G401 (cell line): ENCODE data around the gene ATRNL1. TPM values are rescaled to one million over a fixed set of nuclear protein-coding genes. Genes with fewer than 3 reads are reported as not detected.
"Not testable (repeated sequence)": the region's sequence is repeated elsewhere in the genome, so short reads cannot be mapped to it uniquely, and the experiment has no call there.

Experiments
- DNase-seq: peaks from one replicate; pipeline ENCODE4 v3.0.0-alpha.2; 2015; ENCODE audit warnings: low spot score
- in situ Hi-C: cut with HindIII; loops from 2 replicates; pipeline ENCODE4 v1.10.0; 2016; ENCODE audit warnings: low sequenced_read_pairs, mixed read lengths
- total RNA-seq: library from RNA; depleted of rRNA; stranded (reverse); fragments of >200 nt; shearing (Covaris generic); gene quantifications from 2 replicates; pipeline ENCODE4 v1.2.3, GENCODE V29; 2014

The ATRNL1 gene
- total RNA-seq, 1 experiment from 2014 or later, result 0.44 TPM

- DNase-seq, result peak; percentile 7
- in situ Hi-C loops, result no loop called here
Observed at GRCh38 chr10:115171392-115171960, 78.3 kb downstream of the ATRNL1 start.

GRCh38 chr10:115173915-115174443 lies 80.8 kb downstream of the ATRNL1 start:
- DNase-seq, result no peak
- in situ Hi-C loops, result no loop called here

- in situ Hi-C loops, DNase-seq: not testable (repeated sequence)
Observed at GRCh38 chr10:115207276-115207675, 114.1 kb downstream of the ATRNL1 start.

- in situ Hi-C loops, result no loop called here
Observed at GRCh38 chr10:115209133-115209532, 116.0 kb downstream of the ATRNL1 start.

GRCh38 chr10:115214829-115215228 lies 121.7 kb downstream of the ATRNL1 start:
- in situ Hi-C loops, result no loop called here
- DNase-seq, result no peak

More at GRCh38 chr10:115209133-115209532, 116.0 kb downstream of the ATRNL1 start:
- DNase-seq, result no peak

GRCh38 chr10:115219203-115219602 lies 126.0 kb downstream of the ATRNL1 start:
- in situ Hi-C loops, result no loop called here
- DNase-seq, result no peak

GRCh38 chr10:115222039-115222438 lies 128.9 kb downstream of the ATRNL1 start:
- DNase-seq, result no peak
- in situ Hi-C loops, result no loop called here

- in situ Hi-C loops, result no loop called here
Observed at GRCh38 chr10:115239761-115240160, 146.6 kb downstream of the ATRNL1 start.

GRCh38 chr10:115250784-115251183 lies 157.6 kb downstream of the ATRNL1 start:
- in situ Hi-C loops, result no loop called here

More at GRCh38 chr10:115239761-115240160, 146.6 kb downstream of the ATRNL1 start:
- no peak for DNase-seq

GRCh38 chr10:115253765-115254164 lies 160.6 kb downstream of the ATRNL1 start:
- in situ Hi-C loops, result not testable (repeated sequence)

More at GRCh38 chr10:115250784-115251183, 157.6 kb downstream of the ATRNL1 start:
- DNase-seq, result no peak

GRCh38 chr10:115272482-115272881 lies 179.3 kb downstream of the ATRNL1 start:
- no peak for DNase-seq

More at GRCh38 chr10:115253765-115254164, 160.6 kb downstream of the ATRNL1 start:
- DNase-seq, result not testable (repeated sequence)

GRCh38 chr10:115278294-115278693 lies 185.1 kb downstream of the ATRNL1 start:
- no peak for DNase-seq
- in situ Hi-C loops, result no loop called here

More at GRCh38 chr10:115272482-115272881, 179.3 kb downstream of the ATRNL1 start:
- in situ Hi-C loops, result no loop called here

GRCh38 chr10:115295213-115295805 lies 202.1 kb downstream of the ATRNL1 start:
- DNase-seq, result no peak

GRCh38 chr10:115300080-115300479 lies 206.9 kb downstream of the ATRNL1 start:
- no peak for DNase-seq
- in situ Hi-C loops, result no loop called here

More at GRCh38 chr10:115295213-115295805, 202.1 kb downstream of the ATRNL1 start:
- in situ Hi-C loops, result no loop called here

GRCh38 chr10:115319669-115320068 lies 226.5 kb downstream of the ATRNL1 start:
- DNase-seq, in situ Hi-C loops: not testable (repeated sequence)

GRCh38 chr10:115321360-115321759 lies 228.2 kb downstream of the ATRNL1 start:
- in situ Hi-C loops, result no loop called here

GRCh38 chr10:115328331-115328730 lies 235.2 kb downstream of the ATRNL1 start:
- in situ Hi-C loops, result no loop called here
- no peak for DNase-seq

More at GRCh38 chr10:115321360-115321759, 228.2 kb downstream of the ATRNL1 start:
- no peak for DNase-seq

GRCh38 chr10:115335366-115335765 lies 242.2 kb downstream of the ATRNL1 start:
- in situ Hi-C loops, result no loop called here
- no peak for DNase-seq

GRCh38 chr10:115355162-115355760 lies 262.1 kb downstream of the ATRNL1 start:
- in situ Hi-C loops, result no loop called here
- peak; percentile 57 for DNase-seq

- DNase-seq, in situ Hi-C loops: not testable (repeated sequence)
Observed at GRCh38 chr10:115367920-115368319, 274.8 kb downstream of the ATRNL1 start.
